Fibroblast of lung (primary cell): ENCODE measurements around the gene CAPZA2. TPM values are rescaled to one million over a fixed set of nuclear protein-coding genes. Genes with fewer than 3 reads are reported as not detected.
"Not testable (repeated sequence)": the region's sequence is repeated elsewhere in the genome, so short reads cannot be mapped to it uniquely, and the experiment has no call there.

Experiments used
- DNase-seq, 2 donors: peaks; one replicate each; pipeline versions ENCODE4 v3.0.0 to v3.0.0-alpha.2; 2010; ENCODE audit warnings: low read depth in 2 of 2
- H2AFZ ChIP-seq: 2 replicates; pipeline ENCODE4 v1.5.1; 2012; ENCODE audit warnings: low read length, control low read depth, inconsistent platforms
- H3K27ac ChIP-seq: 2 replicates; pipeline ENCODE4 v1.5.1; 2011; ENCODE audit warnings: low read length, control low read depth; ENCODE audit not compliant: insufficient read depth
- H3K27me3 ChIP-seq: 2 replicates; pipeline ENCODE4 v1.5.1; 2011; ENCODE audit warnings: mild to moderate bottlenecking, low read length; ENCODE audit not compliant: control insufficient read depth, insufficient read depth
- H3K36me3 ChIP-seq: 2 replicates; pipeline ENCODE4 v1.5.1; 2011; ENCODE audit warnings: low read length; ENCODE audit not compliant: control insufficient read depth, insufficient read depth
- H3K4me1 ChIP-seq: 2 replicates; pipeline ENCODE4 v1.5.1; 2011; ENCODE audit warnings: low read length; ENCODE audit not compliant: control insufficient read depth, insufficient read depth; ENCODE audit errors: extremely low read depth
- H3K4me2 ChIP-seq: 2 replicates; pipeline ENCODE4 v1.5.1; 2011; ENCODE audit warnings: low read length, control low read depth; ENCODE audit not compliant: insufficient read depth; ENCODE audit errors: extremely low read depth
- H3K4me3 ChIP-seq, 4 experiments: fragments of 200-600 bp in 1 of 4; sonication (generic) in 1 of 4; replicated peaks in 1 of 4; 2 replicates each; pipeline ENCODE4 v1.5.1; 2011 to 2016; ENCODE audit warnings: low read length in 4 of 4, low read depth in 3 of 4, mild to moderate bottlenecking in 3 of 4, control low read depth in 2 of 4, inconsistent platforms in 1 of 4, mixed read lengths in 1 of 4; ENCODE audit not compliant: insufficient read depth in 1 of 4; ENCODE audit errors: control extremely low read depth in 1 of 4
- H3K79me2 ChIP-seq: 2 replicates; pipeline ENCODE4 v1.5.1; 2012; ENCODE audit warnings: mild to moderate bottlenecking, low read length, inconsistent platforms; ENCODE audit not compliant: control insufficient read depth, insufficient read depth
- H3K9ac ChIP-seq: 2 replicates; pipeline ENCODE4 v1.5.1; 2011; ENCODE audit warnings: mild to moderate bottlenecking, low read length, control low read depth; ENCODE audit not compliant: insufficient read depth
- H3K9me3 ChIP-seq: 2 replicates; pipeline ENCODE4 v1.5.1; 2012; ENCODE audit warnings: low read depth, low read length; ENCODE audit not compliant: control insufficient read depth, insufficient read depth
- H4K20me1 ChIP-seq: 2 replicates; pipeline ENCODE4 v1.5.1; 2011; ENCODE audit warnings: low read length; ENCODE audit not compliant: control insufficient read depth, insufficient read depth; ENCODE audit errors: extremely low read depth
- EZH2 ChIP-seq: IDR thresholded peaks from 2 replicates; pipeline ENCODE4 v1.5.1; 2012; ENCODE audit warnings: low read length, control low read depth, mild to moderate bottlenecking; ENCODE audit errors: missing control alignments
- polyA plus RNA-seq, 2 donors: library from polyadenylated mRNA; depleted of rRNA in 1 of 2; stranded (reverse) in 1 of 2; unstranded in 1 of 2; fragments of >200 nt; gene quantifications; 2 replicates each; pipeline ENCODE4 v1.2.1, GENCODE V29; 2011 to 2012; ENCODE audit warnings: missing spikeins in 1 of 2
- total RNA-seq: library from RNA; depleted of rRNA; stranded (reverse); fragments of >200 nt; gene quantifications from 2 replicates; pipeline ENCODE4 v1.2.1, GENCODE V29; 2014
- TF ChIP-seq, protein P1 (sequence below), 2 donors: IDR thresholded peaks in 1 of 2; conservative IDR thresholded peaks in 1 of 2; 1 replicate in 1 of 2; 2 replicates in 1 of 2; pipeline ENCODE4 v1.5.1; 2011 to 2012; ENCODE audit warnings: low read length in 2 of 2, control low read depth in 1 of 2, inconsistent platforms in 1 of 2, low read depth in 1 of 2, mild to moderate bottlenecking in 1 of 2

The CAPZA2 gene
- total and polyA plus RNA-seq, 2 donors (not counting 1 experiment from before 2014, with no cell fraction given), result 123 to 205 TPM

GRCh38 chr7:116933465-116933864 lies 71.1 kb downstream of the CAPZA2 start:
- Histone ChIP-seq H4K20me1 (no peaks in the 10 kb centered on the region), H2AFZ (no peak overlapping the region), H3K9me3 (no peaks in the 10 kb centered on the region), H3K4me1 (no peaks in the 10 kb centered on the region), H3K79me2 (no peaks in the 10 kb centered on the region), H3K9ac (no peak overlapping the region), H3K4me2 (no peak overlapping the region), H3K36me3 (no peaks in the 10 kb centered on the region), H3K4me3 (no peak overlapping the region), H3K27me3 (no peaks in the 10 kb centered on the region), H3K27ac (no peak overlapping the region)
- DNase-seq, result no peak
- no peak for TF ChIP-seq EZH2
- TF ChIP-seq, protein P1, sequence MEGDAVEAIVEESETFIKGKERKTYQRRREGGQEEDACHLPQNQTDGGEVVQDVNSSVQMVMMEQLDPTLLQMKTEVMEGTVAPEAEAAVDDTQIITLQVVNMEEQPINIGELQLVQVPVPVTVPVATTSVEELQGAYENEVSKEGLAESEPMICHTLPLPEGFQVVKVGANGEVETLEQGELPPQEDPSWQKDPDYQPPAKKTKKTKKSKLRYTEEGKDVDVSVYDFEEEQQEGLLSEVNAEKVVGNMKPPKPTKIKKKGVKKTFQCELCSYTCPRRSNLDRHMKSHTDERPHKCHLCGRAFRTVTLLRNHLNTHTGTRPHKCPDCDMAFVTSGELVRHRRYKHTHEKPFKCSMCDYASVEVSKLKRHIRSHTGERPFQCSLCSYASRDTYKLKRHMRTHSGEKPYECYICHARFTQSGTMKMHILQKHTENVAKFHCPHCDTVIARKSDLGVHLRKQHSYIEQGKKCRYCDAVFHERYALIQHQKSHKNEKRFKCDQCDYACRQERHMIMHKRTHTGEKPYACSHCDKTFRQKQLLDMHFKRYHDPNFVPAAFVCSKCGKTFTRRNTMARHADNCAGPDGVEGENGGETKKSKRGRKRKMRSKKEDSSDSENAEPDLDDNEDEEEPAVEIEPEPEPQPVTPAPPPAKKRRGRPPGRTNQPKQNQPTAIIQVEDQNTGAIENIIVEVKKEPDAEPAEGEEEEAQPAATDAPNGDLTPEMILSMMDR (conservative IDR thresholded peaks at IDR 0.05 in 1 of 2, IDR thresholded peaks at IDR 0.05 in 1 of 2; ENCODE audit: low read depth in 1 of 2, low read length in 2 of 2), result no peak

- H3K79me2 ChIP-seq, result no peaks in the 10 kb centered on the region
- no peak overlapping the region for H3K4me2 ChIP-seq
- no peaks in the 10 kb centered on the region for H3K4me1 ChIP-seq
- no peak overlapping the region for H3K4me3 ChIP-seq
- H3K9ac ChIP-seq, result no peak overlapping the region
- H3K9me3 ChIP-seq, result no peaks in the 10 kb centered on the region
- H3K27ac ChIP-seq, result no peak overlapping the region
- no peak overlapping the region for H2AFZ ChIP-seq
- no peaks in the 10 kb centered on the region for H4K20me1 ChIP-seq
- no peak for DNase-seq
- TF ChIP-seq EZH2, result no peak
- TF ChIP-seq, protein P1 (conservative IDR thresholded peaks at IDR 0.05 in 1 of 2, IDR thresholded peaks at IDR 0.05 in 1 of 2; ENCODE audit: low read depth in 1 of 2, low read length in 2 of 2), result no peak
- no peaks in the 10 kb centered on the region for H3K27me3 ChIP-seq
- no peaks in the 10 kb centered on the region for H3K36me3 ChIP-seq
These were observed 72.2 kb downstream of the CAPZA2 start for GRCh38 chr7:116934580-116934979.

- H2AFZ ChIP-seq, H3K9ac ChIP-seq, H3K36me3 ChIP-seq, H3K4me2 ChIP-seq, H3K4me3 ChIP-seq, H3K79me2 ChIP-seq, H3K27ac ChIP-seq, H3K4me1 ChIP-seq, H3K9me3 ChIP-seq, H4K20me1 ChIP-seq, DNase-seq, H3K27me3 ChIP-seq: not testable (repeated sequence)
These were observed 74.5 kb downstream of the CAPZA2 start for GRCh38 chr7:116936844-116937243.

- Histone ChIP-seq H3K4me2 (no peak overlapping the region), H4K20me1 (no peaks in the 10 kb centered on the region), H3K27me3 (no peaks in the 10 kb centered on the region), H3K9ac (no peak overlapping the region), H2AFZ (no peak overlapping the region), H3K4me3 (no peak overlapping the region), H3K27ac (no peak overlapping the region), H3K79me2 (no peaks in the 10 kb centered on the region), H3K36me3 (no peaks in the 10 kb centered on the region), H3K4me1 (no peaks in the 10 kb centered on the region), H3K9me3 (no peaks in the 10 kb centered on the region)
- no peak for DNase-seq
- TF ChIP-seq, protein P1 (conservative IDR thresholded peaks at IDR 0.05 in 1 of 2, IDR thresholded peaks at IDR 0.05 in 1 of 2; ENCODE audit: low read depth in 1 of 2, low read length in 2 of 2), result no peak
- TF ChIP-seq EZH2, result no peak
These were observed 76.3 kb downstream of the CAPZA2 start for GRCh38 chr7:116938678-116939077.
